Adrenal gland (tissue), 12 donors: ENCODE measurements around the gene RXRB. TPM values are rescaled to one million over a fixed set of nuclear protein-coding genes. Genes with fewer than 3 reads are reported as not detected.

Experiments used
- DNase-seq, 7 donors: peaks; one replicate each; pipeline ENCODE4 v3.0.0-alpha.2; 2019 to 2020
- H3K27ac ChIP-seq, 5 donors: fragments of 200-600 bp; sonication (generic) in 4 of 5; 1 replicate in 3 of 5; 2 replicates in 2 of 5; pipeline versions ENCODE4 v1.5.1 to v1.8.0; 2016 to 2020; ENCODE audit warnings: mild to moderate bottlenecking in 1 of 5
- H3K27me3 ChIP-seq: fragments of 200-600 bp; 2 replicates; pipeline ENCODE4 v1.8.0; 2021
- H3K36me3 ChIP-seq, 2 donors: fragments of 200-600 bp; replicated peaks in 1 of 2; 1 replicate in 1 of 2; 2 replicates in 1 of 2; pipeline versions ENCODE4 v1.5.1 to v1.8.0; 2018 to 2022
- H3K4me1 ChIP-seq, 2 donors: fragments of 200-600 bp; replicated peaks in 1 of 2; 1 replicate in 1 of 2; 2 replicates in 1 of 2; pipeline versions ENCODE4 v1.5.1 to v1.8.0; 2018 to 2021
- H3K4me3 ChIP-seq, 4 donors: fragments of 200-600 bp; sonication (generic) in 3 of 4; one replicate each; pipeline ENCODE4 v1.5.1; 2016 to 2018
- H3K9me3 ChIP-seq, 3 donors: fragments of 200-600 bp; sonication (generic) in 1 of 3; replicated peaks in 1 of 3; 1 replicate in 2 of 3; 2 replicates in 1 of 3; pipeline versions ENCODE4 v1.5.1 to v1.8.0; 2016 to 2021
- POLR2A ChIP-seq, 2 donors: fragments of 450-650 bp; IDR thresholded peaks; one replicate each; pipeline ENCODE4 v1.6.1; 2017; ENCODE audit warnings: antibody characterized with exemption in 2 of 2, mild to moderate bottlenecking in 2 of 2, moderate library complexity in 1 of 2
- WGBS, 4 donors: extraction: QIAGEN DNeasy Blood & Tissue Kit in 2 of 4; methylation state at CpG; one replicate each; pipeline versions ENCODE4 v1.1.5 to v1.1.7; 2013 to 2017; 5-methylcytosine and 5-hydroxymethylcytosine counted together
- intact Hi-C, 2 donors: fragments of 100-400 bp; cut with DNase I; formaldehyde crosslinking; loops; one replicate each; pipeline versions ENCODE4 v1.14.1 to v1.15.0; 2022 to 2023
- polyA plus RNA-seq, 3 donors: library from polyadenylated mRNA; stranded (reverse); fragments of 200-250 nt in 2 of 3; fragments of 350-450 nt in 1 of 3; fragmentation: Illumina TruSeq in 1 of 3; extraction: RNeasy Lipid Tissue Mini Kit (QIAGEN cat#74804) in 1 of 3; gene quantifications; one replicate each; pipeline ENCODE4 v1.2.3, GENCODE V29; 2013 to 2014
- total RNA-seq, 9 donors: library from RNA; depleted of rRNA in 4 of 9; stranded (reverse); fragments of >200 nt in 4 of 9; fragments of 120-200 nt in 1 of 9; fragmentation: NEBNext Ultra II Directional in 1 of 9; extraction: Animal tissue kit (Norgen Biotek cat#: 25700) in 1 of 9; gene quantifications; one replicate each; pipeline versions ENCODE4 v1.1.0 to v1.2.4, GENCODE V29; 2013 to 2023
- TF ChIP-seq, protein P1 (sequence below), 6 experiments: fragments of 450-650 bp in 4 of 6; fragments of 200-600 bp in 2 of 6; sonication (generic) in 1 of 6; IDR thresholded peaks; 1 replicate in 5 of 6; 2 replicates in 1 of 6; pipeline versions ENCODE4 v1.5.1 to v1.8.0; 2016 to 2021; ENCODE audit warnings: antibody characterized with exemption in 6 of 6, mild to moderate bottlenecking in 2 of 6, moderate library complexity in 1 of 6
- donor health status: healthy with polysubstance abuse.
- donor health status: Bipolar disorder and iron deficiency.
- donor health status: DM: yes; HTN: yes; CAD: no.
- donor health status: DM: no; HTN: no; CAD: no.
- donor health status: DM: no; HTN: no; CAD: no.
- donor health status: DM: yes; HTN: yes; CAD: no.

The RXRB gene
- total and polyA plus RNA-seq, 12 donors, result 15.8 to 75.9 (median 33.2) TPM

DNA sequence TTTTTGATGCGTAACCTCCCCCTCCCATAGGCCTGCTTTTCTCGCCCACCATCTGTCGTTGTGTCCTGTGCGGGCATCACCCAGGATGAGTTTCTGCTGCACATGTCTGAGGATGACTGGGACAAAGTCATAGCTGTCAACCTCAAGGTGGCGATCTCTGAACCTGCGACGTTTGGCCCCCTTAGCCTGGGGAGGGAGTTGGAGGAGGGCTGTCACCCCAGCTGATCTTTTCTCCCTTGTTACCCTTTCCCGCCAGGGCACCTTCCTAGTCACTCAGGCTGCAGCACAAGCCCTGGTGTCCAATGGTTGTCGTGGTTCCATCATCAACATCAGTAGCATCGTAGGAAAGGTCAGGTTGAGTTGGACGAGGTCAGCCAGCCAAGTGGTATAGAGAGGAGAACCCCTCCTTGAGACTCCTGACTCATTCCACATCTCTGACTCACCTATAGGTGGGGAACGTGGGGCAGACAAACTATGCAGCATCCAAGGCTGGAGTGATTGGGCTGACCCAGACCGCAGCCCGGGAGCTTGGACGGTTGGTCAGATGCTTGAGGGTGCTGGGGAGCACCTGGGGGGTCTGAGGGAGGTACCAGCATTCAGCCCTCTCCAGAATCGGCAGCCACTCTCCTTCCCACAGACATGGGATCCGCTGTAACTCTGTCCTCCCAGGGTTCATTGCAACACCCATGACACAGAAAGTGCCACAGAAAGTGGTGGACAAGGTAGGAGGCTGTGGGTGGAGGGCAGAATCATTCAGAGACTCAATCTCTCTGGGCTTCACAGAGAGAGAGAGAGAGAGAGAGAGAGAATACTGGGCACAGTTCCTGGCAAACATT, 4.9 kb upstream of the RXRB start:
- WGBS, 4 donors, result 39 to 56% (median 51%) methylated on average over 10 to 17 of the region's 17 CpGs
- no peak for TF ChIP-seq POLR2A (IDR thresholded peaks at IDR 0.05)
- TF ChIP-seq, protein P1, sequence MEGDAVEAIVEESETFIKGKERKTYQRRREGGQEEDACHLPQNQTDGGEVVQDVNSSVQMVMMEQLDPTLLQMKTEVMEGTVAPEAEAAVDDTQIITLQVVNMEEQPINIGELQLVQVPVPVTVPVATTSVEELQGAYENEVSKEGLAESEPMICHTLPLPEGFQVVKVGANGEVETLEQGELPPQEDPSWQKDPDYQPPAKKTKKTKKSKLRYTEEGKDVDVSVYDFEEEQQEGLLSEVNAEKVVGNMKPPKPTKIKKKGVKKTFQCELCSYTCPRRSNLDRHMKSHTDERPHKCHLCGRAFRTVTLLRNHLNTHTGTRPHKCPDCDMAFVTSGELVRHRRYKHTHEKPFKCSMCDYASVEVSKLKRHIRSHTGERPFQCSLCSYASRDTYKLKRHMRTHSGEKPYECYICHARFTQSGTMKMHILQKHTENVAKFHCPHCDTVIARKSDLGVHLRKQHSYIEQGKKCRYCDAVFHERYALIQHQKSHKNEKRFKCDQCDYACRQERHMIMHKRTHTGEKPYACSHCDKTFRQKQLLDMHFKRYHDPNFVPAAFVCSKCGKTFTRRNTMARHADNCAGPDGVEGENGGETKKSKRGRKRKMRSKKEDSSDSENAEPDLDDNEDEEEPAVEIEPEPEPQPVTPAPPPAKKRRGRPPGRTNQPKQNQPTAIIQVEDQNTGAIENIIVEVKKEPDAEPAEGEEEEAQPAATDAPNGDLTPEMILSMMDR (IDR thresholded peaks at IDR 0.05), result no peak
- intact Hi-C loops, result loop anchor here in 1 of 2 donors (5.0 kb wide), 1 partner anchor 42 kb away; no protein-coding TSS in a partner anchor
- DNase-seq, result no peak
- no peaks in the 10 kb centered on the region for H3K27me3 ChIP-seq
- H3K36me3 ChIP-seq, result peaks cover 0 to 34% of the 10 kb centered on the region in 2 donors
- peak overlapping the region in 2 of 5 donors; percentile 28 to 76 for H3K27ac ChIP-seq
- H3K4me1 ChIP-seq, result peaks cover 30 to 42% of the 10 kb centered on the region in 2 donors
- H3K4me3 ChIP-seq, result peak overlapping the region in 1 of 4 donors; percentile 65
- H3K9me3 ChIP-seq, result no peaks in the 10 kb centered on the region

DNA sequence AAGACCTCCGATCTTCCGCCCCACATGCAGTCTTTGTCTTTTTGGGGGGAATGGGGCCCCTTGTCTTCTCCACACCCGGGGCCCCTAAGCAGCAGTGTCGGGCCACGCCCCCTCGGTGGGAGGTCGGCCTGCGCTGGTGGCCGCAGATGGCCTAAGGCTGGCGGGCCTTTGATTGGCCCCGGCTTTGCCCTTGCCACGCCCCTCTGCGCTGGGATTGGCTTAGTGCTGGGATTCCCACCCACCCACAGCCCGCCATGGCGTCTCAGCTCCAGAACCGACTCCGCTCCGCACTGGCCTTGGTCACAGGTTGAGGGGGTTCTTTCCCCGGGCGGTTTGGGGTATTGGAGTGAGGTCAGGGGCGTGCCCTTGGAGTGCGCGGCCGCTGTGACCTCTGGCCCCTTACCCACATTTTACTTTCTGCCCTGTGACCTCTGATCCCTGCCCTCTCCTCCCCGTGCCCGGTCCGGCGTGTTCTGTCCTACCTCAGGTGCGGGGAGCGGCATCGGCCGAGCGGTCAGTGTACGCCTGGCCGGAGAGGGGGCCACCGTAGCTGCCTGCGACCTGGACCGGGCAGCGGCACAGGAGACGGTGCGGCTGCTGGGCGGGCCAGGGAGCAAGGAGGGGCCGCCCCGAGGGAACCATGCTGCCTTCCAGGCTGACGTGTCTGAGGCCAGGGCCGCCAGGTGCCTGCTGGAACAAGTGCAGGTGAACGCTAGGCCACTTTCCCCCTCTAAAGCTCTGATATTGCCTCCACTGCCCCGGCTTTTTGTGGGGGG, 4.1 kb upstream of the RXRB start, which contains the start of gene HSD17B8:
Gene HSD17B8 (plus strand): TSS at position 241 of the 776 bp plus-strand sequence. CDS start 14 bp downstream, at position 255.
- WGBS, 4 donors, result 0 to 3% (median 0%) methylated on average over 7 to 48 of the region's 48 CpGs
- H3K27ac ChIP-seq, result peak within 1 kb of the TSS in 3 of 5 donors; percentile 28 to 76 (median 40)
- DNase-seq, result peak; percentile 91 to 97 (median 96)
- no peaks in the 10 kb centered on the region for H3K9me3 ChIP-seq
- intact Hi-C loops, result loop anchor here in 1 of 2 donors (5.0 kb wide), 1 partner anchor 43 kb away; no protein-coding TSS in a partner anchor
- H3K4me1 ChIP-seq, result peaks cover 30 to 43% of the 10 kb centered on the region in 2 donors
- H3K4me3 ChIP-seq, result peak within 1 kb of the TSS; percentile 21 to 65 (median 38)
- H3K36me3 ChIP-seq, result peaks cover 0 to 26% of the 10 kb centered on the region in 2 donors
- TF ChIP-seq, protein P1 (IDR thresholded peaks at IDR 0.05), result no peak
- TF ChIP-seq POLR2A (IDR thresholded peaks at IDR 0.05), result peak; percentile 34 to 42
- H3K27me3 ChIP-seq, result no peaks in the 10 kb centered on the region

DNA sequence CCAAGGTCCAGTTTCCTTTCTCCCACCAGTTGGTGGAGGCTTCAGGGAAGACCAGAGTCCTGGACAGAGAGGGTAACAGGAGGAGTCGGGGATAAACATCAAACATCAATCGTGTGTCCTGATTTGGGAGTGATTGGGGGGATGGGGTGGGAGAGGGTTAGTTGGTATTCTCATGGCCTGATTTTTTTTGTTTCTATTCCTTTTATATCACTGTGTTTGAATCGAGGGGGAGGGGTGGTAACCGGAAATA, 3.6 kb upstream of the RXRB start:
- peaks cover 0 to 23% of the 10 kb centered on the region in 2 donors for H3K36me3 ChIP-seq
- no peaks in the 10 kb centered on the region for H3K9me3 ChIP-seq
- H3K27me3 ChIP-seq, result no peaks in the 10 kb centered on the region
- peaks cover 35 to 46% of the 10 kb centered on the region in 2 donors for H3K4me1 ChIP-seq
- DNase-seq, result no peak
- TF ChIP-seq, protein P1 (IDR thresholded peaks at IDR 0.05), result no peak
- TF ChIP-seq POLR2A (IDR thresholded peaks at IDR 0.05), result no peak
- peak overlapping the region in 2 of 4 donors; percentile 43 to 65 for H3K4me3 ChIP-seq
- 3 to 8% (median 7%) methylated on average over 4 of the region's 4 CpGs for WGBS, 4 donors
- intact Hi-C loops, result no loop called here
- peak overlapping the region in 1 of 5 donors; percentile 76 for H3K27ac ChIP-seq
